ENCODE results near the gene HGD. TPM values are rescaled to one million over a fixed set of nuclear protein-coding genes. Genes with fewer than 3 reads are reported as not detected.
A peak's percentile ranks its signal among the peaks of the same experiment; 100 is the strongest.

HGD gene
- total and polyA plus RNA-seq, 4 donors = 0.50 to 0.98 (median 0.67) TPM; not detected in 1

- no peaks in the 10 kb centered on the region for H3K4me1 ChIP-seq (ENCODE audit: control insufficient read depth, insufficient read depth, low read length)
- no peaks in the 10 kb centered on the region for H3K9me3 ChIP-seq (ENCODE audit: control insufficient read depth, insufficient read depth, low read length)
- 88% methylated on average over 3 of the region's 3 CpGs for WGBS (ENCODE audit: insufficient coverage)
- no peaks in the 10 kb centered on the region for H3K27me3 ChIP-seq (ENCODE audit: control insufficient read depth, insufficient read depth, low read length)
- peaks cover 3% of the 10 kb centered on the region for H3K36me3 ChIP-seq (ENCODE audit: control insufficient read depth, insufficient read depth, low read length)
- no peak overlapping the region for H3K27ac ChIP-seq (ENCODE audit: low read depth, low read length)
- no peak overlapping the region for H3K4me3 ChIP-seq (ENCODE audit: low read depth, low read length)
- DNase-seq (ENCODE audit: low read depth in 4 of 6, low spot score in 6 of 6) = no peak
Measured at GRCh38 chr3:120599211-120599610, 82.8 kb downstream of the HGD start.

- no peaks in the 10 kb centered on the region for H3K27me3 ChIP-seq (ENCODE audit: control insufficient read depth, insufficient read depth, low read length)
- no peaks in the 10 kb centered on the region for H3K9me3 ChIP-seq (ENCODE audit: control insufficient read depth, insufficient read depth, low read length)
- no CpG with 5 or more reads among the region's 1 CpG for WGBS (ENCODE audit: insufficient coverage)
- no peak overlapping the region for H3K4me3 ChIP-seq (ENCODE audit: low read depth, low read length)
- H3K36me3 ChIP-seq (ENCODE audit: control insufficient read depth, insufficient read depth, low read length) = peaks cover under 1% of the 10 kb centered on the region
- H3K4me1 ChIP-seq (ENCODE audit: control insufficient read depth, insufficient read depth, low read length) = no peaks in the 10 kb centered on the region
- H3K27ac ChIP-seq (ENCODE audit: low read depth, low read length) = no peak overlapping the region
- DNase-seq (ENCODE audit: low read depth in 4 of 6, low spot score in 6 of 6) = no peak
Measured at GRCh38 chr3:120597445-120598049, 84.5 kb downstream of the HGD start.

GRCh38 chr3:120596853-120597223 lies 85.2 kb downstream of the HGD start:
- Histone ChIP-seq H3K9me3 (ENCODE audit: control insufficient read depth, insufficient read depth, low read length) (no peaks in the 10 kb centered on the region), H3K36me3 (ENCODE audit: control insufficient read depth, insufficient read depth, low read length) (no peaks in the 10 kb centered on the region), H3K27ac (ENCODE audit: low read depth, low read length) (peak overlapping the region; percentile 88), H3K27me3 (ENCODE audit: control insufficient read depth, insufficient read depth, low read length) (no peaks in the 10 kb centered on the region), H3K4me3 (ENCODE audit: low read depth, low read length) (peak overlapping the region; percentile 93), H3K4me1 (ENCODE audit: control insufficient read depth, insufficient read depth, low read length) (no peaks in the 10 kb centered on the region)
- no CpG with 5 or more reads among the region's 3 CpGs for WGBS (ENCODE audit: insufficient coverage)
- no peak for DNase-seq (ENCODE audit: low read depth in 4 of 6, low spot score in 6 of 6)

- Histone ChIP-seq H3K4me1 (ENCODE audit: control insufficient read depth, insufficient read depth, low read length) (no peaks in the 10 kb centered on the region), H3K36me3 (ENCODE audit: control insufficient read depth, insufficient read depth, low read length) (no peaks in the 10 kb centered on the region), H3K9me3 (ENCODE audit: control insufficient read depth, insufficient read depth, low read length) (no peaks in the 10 kb centered on the region), H3K27me3 (ENCODE audit: control insufficient read depth, insufficient read depth, low read length) (no peaks in the 10 kb centered on the region), H3K27ac (ENCODE audit: low read depth, low read length) (peak within 1 kb of the TSS; percentile 88), H3K4me3 (ENCODE audit: low read depth, low read length) (peak within 1 kb of the TSS; percentile 93)
- WGBS (ENCODE audit: insufficient coverage) = under 1% methylated on average over 48 of the region's 53 CpGs
- DNase-seq (ENCODE audit: low read depth in 4 of 6, low spot score in 6 of 6) = peak; percentile 95 to 100 (median 97)
Measured at GRCh38 chr3:120596116-120596852, 85.8 kb downstream of the HGD start, which contains the start of gene NDUFB4. NDUFB4 (plus strand) TSS chr3:120596336; CDS start chr3:120596360, 24 bp downstream.

GRCh38 chr3:120595788-120596115 lies 86.3 kb downstream of the HGD start:
- Histone ChIP-seq H3K27me3 (ENCODE audit: control insufficient read depth, insufficient read depth, low read length) (no peaks in the 10 kb centered on the region), H3K9me3 (ENCODE audit: control insufficient read depth, insufficient read depth, low read length) (no peaks in the 10 kb centered on the region), H3K36me3 (ENCODE audit: control insufficient read depth, insufficient read depth, low read length) (no peaks in the 10 kb centered on the region), H3K4me1 (ENCODE audit: control insufficient read depth, insufficient read depth, low read length) (no peaks in the 10 kb centered on the region), H3K4me3 (ENCODE audit: low read depth, low read length) (peak overlapping the region; percentile 93), H3K27ac (ENCODE audit: low read depth, low read length) (peak overlapping the region; percentile 25)
- 0% methylated on average over 2 of the region's 4 CpGs for WGBS (ENCODE audit: insufficient coverage)
- no peak for DNase-seq (ENCODE audit: low read depth in 4 of 6, low spot score in 6 of 6)

- H3K4me3 ChIP-seq (ENCODE audit: low read depth, low read length) = no peak overlapping the region
Measured at GRCh38 chr3:120587332-120587975, 94.6 kb downstream of the HGD start.

More at GRCh38 chr3:120587332-120587975, 94.6 kb downstream of the HGD start:
- H3K9me3 ChIP-seq (ENCODE audit: control insufficient read depth, insufficient read depth, low read length) = no peaks in the 10 kb centered on the region
- H3K27ac ChIP-seq (ENCODE audit: low read depth, low read length) = no peak overlapping the region
- H3K27me3 ChIP-seq (ENCODE audit: control insufficient read depth, insufficient read depth, low read length) = no peaks in the 10 kb centered on the region
- 69% methylated on average over 1 of the region's 3 CpGs for WGBS (ENCODE audit: insufficient coverage)
- peak in 2 of 6 donors; percentile 38 to 46 for DNase-seq (ENCODE audit: low read depth in 4 of 6, low spot score in 6 of 6)
- H3K36me3 ChIP-seq (ENCODE audit: control insufficient read depth, insufficient read depth, low read length) = no peaks in the 10 kb centered on the region
- H3K4me1 ChIP-seq (ENCODE audit: control insufficient read depth, insufficient read depth, low read length) = no peaks in the 10 kb centered on the region

Small RNA genes within 50 kb of the gene (small RNA-seq; reads per million reads assigned to genes)
- not detected for gene MTCO1P29 (ENCODE audit: low replicate concordance)
- not detected for gene MTCO2P29 (ENCODE audit: low replicate concordance)

Other genes starting within 250 kb of the HGD start
- 100 to 1,000 TPM; 446 to 722 TPM for gene FSTL1, start 231.2 kb downstream of the HGD start, total RNA-seq
- 100 to 1,000 TPM; 137 to 193 TPM for gene FSTL1, start 231.2 kb downstream of the HGD start, polyA plus RNA-seq (ENCODE audit: insufficient read length in 2 of 2)
- gene NDUFB4, start 85.9 kb downstream of the HGD start, total RNA-seq = 100 to 1,000 TPM in 1 of 2 donors, 10 to 100 TPM in 1; 43.2 to 154 TPM
- gene NDUFB4, start 85.9 kb downstream of the HGD start, polyA plus RNA-seq (ENCODE audit: insufficient read length in 2 of 2) = 100 to 1,000 TPM; 186 to 193 TPM
- 10 to 100 TPM; 19.5 to 24.3 TPM for gene RABL3, start 60.3 kb upstream of the HGD start, total RNA-seq
- gene RABL3, start 60.3 kb upstream of the HGD start, polyA plus RNA-seq (ENCODE audit: insufficient read length in 2 of 2) = 10 to 100 TPM; 18.7 to 25.5 TPM
- gene GTF2E1, start 60.5 kb upstream of the HGD start, total RNA-seq = 10 to 100 TPM; 15.4 to 17.9 TPM
- 10 to 100 TPM in 1 of 2 donors, 1 to 10 TPM in 1; 9.9 to 11.0 TPM for gene GTF2E1, start 60.5 kb upstream of the HGD start, polyA plus RNA-seq (ENCODE audit: insufficient read length in 2 of 2)
- 10 to 100 TPM in 1 of 2 donors, 1 to 10 TPM in 1; 4.1 to 19.1 TPM for gene STXBP5L, start 226.0 kb upstream of the HGD start, total RNA-seq
- 1 to 10 TPM; 5.3 to 7.5 TPM for gene STXBP5L, start 226.0 kb upstream of the HGD start, polyA plus RNA-seq (ENCODE audit: insufficient read length in 2 of 2)

Measured in spinal cord (tissue), 10 donors.